DMS 273 (cell line): ENCODE data around the gene TMEM80.

ENCODE experiments used
- DNase-seq: peaks from one replicate; lab custom pipeline; 2025; ENCODE audit not compliant: unreplicated experiment; lab: John Stamatoyannopoulos, UW

The TMEM80 gene

GRCh38 chr11:699116-699508 lies 3.5 kb downstream of the TMEM80 start:
- no peak for DNase-seq

- no peak for DNase-seq
Observed at GRCh38 chr11:699753-700152, 4.1 kb downstream of the TMEM80 start.

GRCh38 chr11:701741-702461 lies 6.3 kb downstream of the TMEM80 start:
- no peak for DNase-seq

GRCh38 chr11:702462-703461 lies 7.1 kb downstream of the TMEM80 start:
- DNase-seq, result peak; percentile 25

- DNase-seq, result no peak
Observed at GRCh38 chr11:703506-703905, 7.9 kb downstream of the TMEM80 start.

GRCh38 chr11:704228-704674 lies 8.6 kb downstream of the TMEM80 start:
- no peak for DNase-seq

GRCh38 chr11:704781-705645 lies 9.4 kb downstream of the TMEM80 start:
- DNase-seq, result no peak

GRCh38 chr11:705646-706438 lies 10.2 kb downstream of the TMEM80 start, which contains the start of gene EPS8L2:
TSS of gene EPS8L2 (plus strand) at chr11:706231. CDS start at chr11:709408, 3,177 bp downstream.
- no peak for DNase-seq

- no peak for DNase-seq
Observed at GRCh38 chr11:706439-706956, 10.9 kb downstream of the TMEM80 start.

- peak; percentile 43 for DNase-seq
Observed at GRCh38 chr11:706957-707816, 11.6 kb downstream of the TMEM80 start.

GRCh38 chr11:707817-708420 lies 12.3 kb downstream of the TMEM80 start:
- DNase-seq, result no peak

- no peak for DNase-seq
Observed at GRCh38 chr11:708511-708910, 12.9 kb downstream of the TMEM80 start.

GRCh38 chr11:709109-709997 lies 13.7 kb downstream of the TMEM80 start:
- DNase-seq, result no peak

- no peak for DNase-seq
Observed at GRCh38 chr11:714436-714835, 18.8 kb downstream of the TMEM80 start.

- DNase-seq, result no peak
Observed at GRCh38 chr11:719214-720016, 23.8 kb downstream of the TMEM80 start.

GRCh38 chr11:720017-720641 lies 24.5 kb downstream of the TMEM80 start:
- DNase-seq, result no peak
